HG03095 (cell line): Measurements from ENCODE around the gene NPTX2.
"Not testable (repeated sequence)": the region's sequence is repeated elsewhere in the genome, so short reads cannot be mapped to it uniquely, and the experiment has no call there.

ENCODE experiments used
- ATAC-seq: cut with Tn5 transposase; IDR thresholded peaks from one replicate; pipeline ENCODE4 v1.9.1; 2021; ENCODE audit warnings: moderate library complexity; ENCODE audit not compliant: unreplicated experiment

The NPTX2 gene, protein sequence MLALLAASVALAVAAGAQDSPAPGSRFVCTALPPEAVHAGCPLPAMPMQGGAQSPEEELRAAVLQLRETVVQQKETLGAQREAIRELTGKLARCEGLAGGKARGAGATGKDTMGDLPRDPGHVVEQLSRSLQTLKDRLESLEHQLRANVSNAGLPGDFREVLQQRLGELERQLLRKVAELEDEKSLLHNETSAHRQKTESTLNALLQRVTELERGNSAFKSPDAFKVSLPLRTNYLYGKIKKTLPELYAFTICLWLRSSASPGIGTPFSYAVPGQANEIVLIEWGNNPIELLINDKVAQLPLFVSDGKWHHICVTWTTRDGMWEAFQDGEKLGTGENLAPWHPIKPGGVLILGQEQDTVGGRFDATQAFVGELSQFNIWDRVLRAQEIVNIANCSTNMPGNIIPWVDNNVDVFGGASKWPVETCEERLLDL

DNA sequence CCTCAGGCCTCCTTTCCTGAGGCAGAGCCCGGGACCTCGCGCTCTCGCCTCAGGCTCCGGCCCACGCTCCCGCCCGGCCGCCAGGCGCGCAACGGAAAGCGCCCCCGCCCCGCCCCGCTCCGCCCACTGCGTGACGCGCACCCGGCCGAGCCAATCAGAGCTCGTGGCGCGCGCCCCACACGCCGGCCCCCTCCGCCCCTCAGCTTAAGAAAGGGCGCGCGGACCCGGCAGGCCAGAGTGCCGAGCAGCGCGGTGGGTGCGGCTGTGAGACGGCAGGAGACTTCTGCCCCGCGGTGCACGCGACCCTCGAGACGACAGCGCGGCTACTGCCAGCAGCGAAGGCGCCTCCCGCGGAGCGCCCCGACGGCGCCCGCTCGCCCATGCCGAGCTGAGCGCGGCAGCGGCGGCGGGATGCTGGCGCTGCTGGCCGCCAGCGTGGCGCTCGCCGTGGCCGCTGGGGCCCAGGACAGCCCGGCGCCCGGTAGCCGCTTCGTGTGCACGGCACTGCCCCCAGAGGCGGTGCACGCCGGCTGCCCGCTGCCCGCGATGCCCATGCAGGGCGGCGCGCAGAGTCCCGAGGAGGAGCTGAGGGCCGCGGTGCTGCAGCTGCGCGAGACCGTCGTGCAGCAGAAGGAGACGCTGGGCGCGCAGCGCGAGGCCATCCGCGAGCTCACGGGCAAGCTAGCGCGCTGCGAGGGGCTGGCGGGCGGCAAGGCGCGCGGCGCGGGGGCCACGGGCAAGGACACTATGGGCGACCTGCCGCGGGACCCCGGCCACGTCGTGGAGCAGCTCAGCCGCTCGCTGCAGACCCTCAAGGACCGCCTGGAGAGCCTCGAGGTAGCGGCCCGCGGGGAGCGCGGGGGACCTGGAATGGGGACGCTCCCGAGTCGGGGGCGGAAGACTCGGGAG is at the start of gene NPTX2:
TSS of gene NPTX2 (plus strand) at position 235 of the 909 bp plus-strand sequence. CDS start at position 412, 177 bp downstream.
- ATAC-seq: no peak

DNA sequence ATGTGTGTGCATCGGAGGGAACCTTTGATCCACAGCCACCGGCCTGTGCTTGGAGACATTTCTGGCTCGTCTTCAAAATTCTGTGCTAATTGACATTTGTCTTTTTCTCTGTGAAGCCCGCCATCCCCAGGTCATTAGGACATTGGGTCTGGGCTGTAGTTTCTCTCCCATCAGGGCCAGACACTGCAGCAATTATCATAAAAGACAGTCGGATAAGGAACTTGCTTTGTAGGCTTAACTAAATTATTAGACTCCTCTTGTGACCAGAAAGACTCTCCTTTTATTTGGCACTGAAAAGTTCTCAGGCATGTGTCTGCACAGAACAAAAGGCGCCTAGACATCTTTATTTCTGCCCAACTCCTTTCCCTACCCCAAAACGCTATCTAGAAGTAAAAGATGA is 49.1 kb upstream of the NPTX2 start:
- no peak for ATAC-seq

DNA sequence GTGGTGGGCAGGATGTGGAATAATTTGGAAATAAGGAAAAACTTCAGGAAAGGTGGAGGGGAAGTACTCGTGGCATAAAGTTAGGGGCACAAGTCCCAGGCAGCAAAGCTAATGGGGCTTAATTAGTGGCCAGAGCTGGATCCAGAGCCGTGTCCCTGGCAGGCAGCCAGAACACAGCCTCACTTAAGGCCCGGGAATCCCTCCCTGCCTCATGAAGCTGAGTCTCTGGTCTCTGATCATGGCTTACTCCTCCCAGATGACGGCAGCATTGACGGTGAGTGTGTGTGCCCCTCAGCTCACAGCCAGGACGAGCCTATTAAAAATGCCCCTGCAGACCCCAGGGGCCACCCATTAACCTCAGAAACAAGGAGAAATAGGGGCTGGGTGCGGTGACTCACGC is 48.2 kb upstream of the NPTX2 start:
- no peak for ATAC-seq

DNA sequence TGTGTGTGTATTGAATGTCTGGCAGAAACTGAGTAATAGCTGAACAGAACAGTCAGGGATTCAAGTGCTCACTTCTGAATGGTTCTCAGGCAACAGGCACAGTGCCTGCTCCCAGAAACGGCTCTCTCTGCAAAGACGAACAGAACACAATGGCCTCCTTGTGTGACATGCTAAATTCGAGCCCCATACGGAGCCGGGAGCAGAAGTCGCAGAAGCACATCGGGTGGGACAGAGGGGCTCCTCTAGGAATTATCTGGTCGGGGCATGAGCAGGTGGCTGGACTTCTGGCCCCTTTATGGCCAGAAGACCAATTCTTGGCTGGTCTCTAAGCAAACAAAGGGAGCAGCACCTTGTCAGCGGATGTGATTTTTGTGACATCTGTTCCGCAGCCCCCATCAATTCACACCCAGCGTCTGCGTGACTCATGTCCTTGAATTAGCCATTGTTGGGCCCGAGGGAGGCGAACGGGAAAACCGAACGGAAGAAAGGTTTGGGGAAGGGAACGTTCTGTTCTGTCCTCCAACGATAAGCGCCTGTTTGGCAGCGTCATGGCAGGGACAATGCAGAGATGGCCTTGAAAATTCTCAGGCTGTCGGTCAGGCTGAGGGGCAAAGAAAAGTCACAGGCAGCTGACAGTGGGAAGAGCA is 47.3 kb upstream of the NPTX2 start:
- ATAC-seq: no peak

DNA sequence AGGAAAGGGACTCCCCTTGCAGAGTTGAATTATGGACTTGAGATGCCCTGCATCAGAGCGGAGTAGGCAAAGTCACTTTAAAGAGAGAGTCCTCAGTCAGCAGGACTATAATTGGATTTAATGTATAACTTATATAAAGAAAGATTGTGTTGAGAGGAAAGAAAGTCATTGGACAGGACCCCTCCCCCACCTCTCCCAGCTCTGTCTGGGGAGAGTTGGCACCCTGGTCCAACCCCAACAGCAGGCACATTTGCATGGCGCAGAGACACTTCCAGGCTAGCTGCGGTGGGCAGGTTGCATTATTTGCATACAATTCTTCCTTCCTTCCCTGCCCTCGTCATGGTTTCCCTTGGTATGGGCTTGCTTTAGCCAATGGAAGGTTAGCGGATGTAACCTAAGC is 46.1 kb upstream of the NPTX2 start:
- no peak for ATAC-seq

DNA sequence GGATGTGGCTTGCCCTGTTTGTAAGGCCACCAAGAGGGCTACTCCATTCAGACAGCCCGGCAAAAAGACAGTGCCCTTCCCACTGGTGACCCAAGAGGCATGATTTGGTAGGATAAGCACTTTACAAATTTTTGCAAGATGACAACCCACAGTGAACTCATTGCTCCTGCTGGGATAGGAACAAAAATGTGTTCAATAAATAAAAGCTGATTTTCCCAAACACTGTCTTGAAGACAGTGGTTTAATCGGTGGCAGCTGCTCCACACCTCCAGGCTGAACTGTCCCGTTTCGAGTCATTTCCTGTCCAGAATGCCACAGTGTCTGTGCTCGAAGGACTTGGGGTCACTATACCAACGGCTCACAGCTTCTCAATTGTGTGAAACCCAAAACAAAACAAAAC is 45.1 kb upstream of the NPTX2 start:
- ATAC-seq: no peak

DNA sequence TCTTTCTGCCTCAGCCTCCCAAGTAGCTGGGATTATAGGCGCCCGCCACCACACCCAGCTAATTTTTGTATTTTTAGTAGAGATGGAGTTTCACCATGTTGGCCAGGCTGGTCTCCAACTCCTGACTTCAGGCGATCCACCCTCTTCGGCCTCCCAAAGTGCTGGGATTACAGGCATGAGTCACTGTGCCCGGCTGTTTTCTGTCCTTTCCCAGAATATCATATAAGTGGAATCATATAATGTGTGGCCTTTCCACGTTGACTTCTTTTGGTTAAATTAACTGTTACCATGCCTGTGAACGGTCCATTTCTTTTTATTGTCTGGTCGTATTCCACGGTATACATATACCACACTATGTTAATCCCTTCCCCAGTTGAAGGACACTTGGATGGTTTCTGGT is 44.4 kb upstream of the NPTX2 start:
- ATAC-seq: not testable (repeated sequence)

DNA sequence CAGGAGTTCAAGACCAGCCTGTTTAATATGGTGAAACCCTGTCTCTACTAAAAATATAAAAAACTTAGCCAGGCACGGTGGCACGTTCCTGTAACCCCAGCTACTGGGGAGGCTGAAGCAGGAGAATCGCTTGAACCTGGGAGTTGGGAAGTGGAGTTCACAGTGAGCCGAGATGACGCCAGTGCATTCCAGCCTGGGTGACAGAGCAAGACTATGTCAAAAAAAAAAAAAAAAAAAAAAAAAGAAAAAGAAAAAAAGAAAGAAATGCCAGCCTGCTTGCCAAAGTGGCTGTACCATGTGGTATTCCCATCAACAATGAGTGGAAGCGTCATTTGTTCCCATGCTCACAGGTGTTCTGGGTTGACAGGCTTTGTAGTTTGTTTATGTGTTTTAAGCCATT is 43.3 kb upstream of the NPTX2 start:
- no peak for ATAC-seq

DNA sequence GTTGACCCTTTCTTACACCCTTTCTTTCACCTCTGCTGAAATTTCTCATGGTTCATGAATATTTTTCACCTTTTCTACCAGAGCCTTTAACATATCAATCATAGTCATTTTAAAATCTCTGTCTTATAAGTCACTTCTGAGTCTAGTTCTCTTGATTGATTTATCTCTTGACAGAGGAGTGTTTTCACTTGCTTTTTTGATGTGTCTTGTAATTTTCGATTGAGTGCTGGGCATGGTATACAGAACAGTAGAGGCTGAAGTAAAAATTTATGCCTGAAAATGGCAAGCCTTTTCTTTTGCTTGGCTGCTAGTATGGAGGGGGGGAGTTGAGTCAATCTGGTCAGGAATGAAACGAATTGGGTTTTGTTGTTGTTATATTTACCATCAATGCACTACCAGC is 41.2 kb upstream of the NPTX2 start:
- ATAC-seq: no peak

DNA sequence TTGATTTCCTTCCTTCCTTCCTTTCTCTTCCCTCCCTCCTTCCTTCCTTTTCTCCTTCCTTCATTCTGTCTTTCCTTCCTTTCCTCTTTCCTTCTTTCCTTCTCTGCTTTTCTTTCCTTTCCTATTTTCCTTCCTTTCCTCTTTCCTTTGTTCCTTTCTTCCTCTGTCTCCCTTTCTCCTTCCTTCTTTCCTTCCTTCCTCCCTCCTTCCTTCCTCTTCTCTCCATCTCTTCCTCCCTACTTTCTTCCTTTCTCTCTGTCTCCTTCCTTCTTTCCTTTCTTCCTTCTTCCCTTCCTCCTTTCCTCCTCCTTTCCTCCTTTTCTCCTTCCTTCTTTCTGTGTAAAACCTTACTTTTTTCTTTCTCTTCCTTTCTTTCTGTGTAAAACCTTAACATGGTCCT is 32.3 kb upstream of the NPTX2 start:
- ATAC-seq: no peak

DNA sequence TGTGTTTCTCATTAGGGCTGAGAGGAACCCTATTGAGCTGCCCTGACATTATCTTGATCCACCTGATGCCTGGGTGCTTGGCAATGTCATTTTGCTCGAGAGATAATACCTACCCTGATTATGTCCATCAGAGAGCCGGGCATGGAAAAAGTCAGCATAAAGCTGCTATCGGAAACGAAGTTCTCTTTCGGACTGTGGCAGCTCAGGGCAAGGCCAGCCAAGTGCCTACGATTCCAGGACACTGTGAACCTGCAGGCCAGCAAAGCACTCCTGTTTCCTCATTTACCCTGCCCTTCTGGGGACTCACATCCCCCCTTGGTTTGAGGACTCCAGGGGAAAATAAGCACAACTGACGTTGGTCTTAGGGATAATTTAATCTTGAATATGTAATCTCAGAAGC is 25.2 kb upstream of the NPTX2 start:
- ATAC-seq: no peak

DNA sequence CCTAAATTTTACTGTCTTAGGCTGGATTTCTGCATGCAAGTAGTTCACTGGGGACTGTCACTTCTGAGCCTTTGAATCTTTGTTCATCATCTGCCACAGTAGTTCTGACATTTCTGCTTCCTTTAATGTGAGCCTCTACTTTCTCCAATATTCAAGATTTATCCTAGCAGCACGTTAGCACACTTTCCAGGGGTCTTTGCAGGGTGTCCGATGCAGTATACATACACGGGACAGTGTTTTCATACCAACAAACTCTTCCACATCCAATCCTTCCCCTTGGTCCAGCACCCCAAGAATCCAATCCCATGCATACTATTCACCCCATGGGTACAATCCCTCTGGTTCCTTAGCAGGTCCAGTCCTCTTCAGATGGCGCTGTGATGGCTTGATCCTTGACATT is 22.7 kb upstream of the NPTX2 start:
- no peak for ATAC-seq

DNA sequence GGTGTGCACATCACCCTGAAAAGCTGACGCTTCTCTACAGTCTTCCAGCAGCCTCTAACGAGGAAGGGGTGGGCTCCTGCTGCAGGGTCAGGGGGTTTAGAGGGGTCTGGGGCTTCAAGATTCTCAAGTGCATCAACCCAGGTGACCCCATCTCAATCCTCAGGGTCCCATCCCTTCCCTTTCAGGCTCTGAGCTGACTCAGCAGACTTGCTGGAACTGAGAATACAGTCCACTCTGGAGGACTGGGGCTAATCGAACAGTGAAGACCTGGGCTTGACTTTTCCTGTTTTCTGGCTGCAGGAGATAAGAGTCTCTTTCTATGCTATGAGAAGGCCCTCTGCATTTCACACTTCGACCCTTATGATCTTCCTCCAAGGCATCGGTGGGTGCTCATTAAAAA is 22.3 kb upstream of the NPTX2 start:
- ATAC-seq: no peak

DNA sequence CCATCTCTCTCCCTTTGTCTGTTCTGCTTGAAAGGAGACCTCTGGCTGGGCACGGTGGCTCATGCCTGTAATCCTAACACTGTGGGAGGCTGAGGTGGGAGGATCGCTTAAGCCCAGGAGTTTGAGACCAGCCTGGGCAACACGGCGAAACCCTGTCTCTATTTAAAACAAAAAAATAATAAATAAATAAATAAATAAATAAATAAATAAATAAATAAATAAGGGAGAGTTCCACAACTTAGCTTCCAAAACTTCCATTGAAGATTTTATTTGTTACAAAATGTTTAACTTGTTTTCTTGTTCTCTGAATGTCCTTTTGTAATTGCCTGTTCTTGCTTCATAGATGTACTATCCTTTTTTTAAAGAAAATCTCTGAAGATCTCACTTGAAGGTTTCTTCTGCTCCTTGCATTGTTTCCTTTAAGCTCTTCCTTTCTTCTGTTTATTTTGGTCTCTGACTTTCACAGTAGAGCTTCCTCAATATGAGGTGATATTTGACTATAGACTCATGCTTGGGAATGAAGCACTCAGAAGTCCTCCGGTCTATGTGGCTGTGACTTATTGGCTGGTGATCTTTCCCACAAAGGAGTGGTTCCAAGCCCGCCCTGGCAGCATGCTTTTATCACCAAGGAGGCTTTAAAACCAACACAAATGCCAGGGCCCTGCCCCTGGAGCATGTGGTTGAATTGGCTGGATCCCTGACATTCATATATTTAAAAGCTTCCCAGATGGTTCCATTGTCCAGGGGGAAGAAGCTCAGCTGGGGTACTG is 18.1 kb upstream of the NPTX2 start:
- no peak for ATAC-seq

DNA sequence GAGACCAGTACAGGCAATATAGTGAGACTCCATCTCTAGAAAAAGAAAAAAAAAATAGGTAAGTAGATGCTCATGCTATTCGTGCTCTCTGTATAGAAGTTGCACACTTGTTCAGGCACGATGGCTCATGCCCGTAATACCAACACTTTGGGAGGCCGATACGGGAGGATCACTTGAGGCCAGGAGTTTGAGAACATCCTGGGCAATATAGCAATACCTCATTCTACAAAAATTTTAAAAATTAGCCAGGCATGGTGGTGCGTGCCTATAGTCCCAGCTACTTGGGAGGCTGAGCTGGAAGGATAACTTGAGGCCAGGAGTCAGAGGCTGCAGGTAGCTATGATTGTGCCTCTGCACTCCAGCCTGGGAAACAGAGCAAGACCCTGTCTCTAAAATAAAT is 17.2 kb upstream of the NPTX2 start:
- ATAC-seq: no peak

DNA sequence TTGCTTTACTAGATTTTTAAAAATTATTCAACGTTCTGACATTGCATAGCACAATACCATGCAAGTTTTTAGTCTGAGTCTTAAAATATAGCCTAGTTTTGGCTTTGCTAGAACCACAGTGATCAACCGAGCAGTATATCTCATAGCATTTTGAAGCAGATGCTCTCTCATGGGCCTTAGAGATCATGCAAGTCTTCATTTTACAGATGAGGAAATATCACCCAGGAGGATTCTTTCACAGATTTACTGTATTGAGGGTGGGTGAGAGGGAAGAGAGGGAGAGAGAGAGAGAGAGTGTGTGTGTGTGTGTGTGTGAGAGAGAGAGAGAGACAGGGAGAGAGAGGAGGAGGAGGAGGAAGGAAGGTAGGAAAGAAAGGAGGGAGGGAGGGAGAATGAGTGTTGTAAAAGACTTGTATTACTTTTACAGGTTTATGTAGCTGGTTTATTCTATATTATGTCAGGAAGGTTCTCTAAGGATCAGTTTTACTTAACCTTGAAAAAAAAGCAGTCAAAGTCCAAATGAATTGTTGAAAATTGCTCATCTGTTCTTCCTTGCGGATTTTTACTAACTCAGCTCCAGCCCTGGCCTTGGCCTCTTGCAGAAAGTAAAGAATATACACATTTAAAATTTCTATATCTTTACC is 14.2 kb upstream of the NPTX2 start:
- no peak for ATAC-seq

DNA sequence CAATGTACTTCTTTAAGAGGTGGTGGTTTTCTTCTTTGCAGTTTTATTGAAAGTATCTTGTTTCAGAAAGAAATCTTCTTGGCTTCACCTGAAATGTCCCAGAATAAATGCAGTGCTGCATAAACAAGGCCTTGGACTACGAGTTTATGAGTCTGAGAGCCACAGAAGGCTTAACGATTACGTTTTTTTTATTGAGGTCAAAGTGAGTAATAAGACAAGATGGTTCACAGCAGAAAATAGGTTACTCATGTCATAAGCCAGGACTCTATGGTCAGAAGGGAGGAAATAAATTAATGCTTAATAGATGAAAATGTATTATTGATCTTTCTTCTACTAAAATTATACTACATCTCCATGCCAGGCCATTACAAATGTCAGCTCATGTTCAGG is 13.7 kb upstream of the NPTX2 start:
- ATAC-seq: no peak

DNA sequence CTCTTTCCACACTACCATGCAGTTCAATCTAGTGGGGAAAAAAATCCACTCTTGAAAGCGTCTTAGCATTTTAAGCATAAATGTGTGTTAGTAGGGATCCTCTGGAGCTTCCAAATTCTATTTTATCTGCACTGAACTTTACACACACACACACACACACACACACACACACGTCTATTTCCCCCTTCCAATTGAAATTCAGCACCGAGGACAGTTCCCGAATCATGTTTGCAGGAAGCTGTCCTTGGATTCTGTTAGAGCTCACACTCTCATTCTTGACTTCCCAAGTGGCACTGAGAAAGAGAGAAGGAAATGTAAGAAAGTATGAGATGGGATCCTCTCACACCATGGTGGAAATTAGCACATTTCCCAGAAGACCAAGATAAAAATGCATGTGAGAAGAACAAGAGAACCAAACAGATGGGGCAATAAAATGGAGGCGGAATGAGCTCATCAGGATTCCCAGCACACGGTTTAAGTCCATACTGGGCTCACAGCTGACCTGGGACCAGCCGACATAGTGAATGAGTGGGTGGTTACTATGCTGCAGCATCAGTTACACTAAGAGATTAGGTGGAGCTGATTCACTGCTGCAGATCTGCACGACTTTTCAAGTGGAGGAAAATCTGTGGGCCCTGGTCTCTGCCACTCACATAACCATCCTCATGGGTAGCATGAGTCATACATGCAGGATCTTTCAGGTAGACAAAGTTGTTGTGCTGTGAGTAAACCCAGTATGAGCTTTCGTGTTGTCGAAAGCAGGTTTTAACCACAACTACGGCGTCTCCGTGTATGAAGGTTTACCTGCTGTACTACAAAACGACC is 3.3 kb upstream of the NPTX2 start:
- no peak for ATAC-seq

DNA sequence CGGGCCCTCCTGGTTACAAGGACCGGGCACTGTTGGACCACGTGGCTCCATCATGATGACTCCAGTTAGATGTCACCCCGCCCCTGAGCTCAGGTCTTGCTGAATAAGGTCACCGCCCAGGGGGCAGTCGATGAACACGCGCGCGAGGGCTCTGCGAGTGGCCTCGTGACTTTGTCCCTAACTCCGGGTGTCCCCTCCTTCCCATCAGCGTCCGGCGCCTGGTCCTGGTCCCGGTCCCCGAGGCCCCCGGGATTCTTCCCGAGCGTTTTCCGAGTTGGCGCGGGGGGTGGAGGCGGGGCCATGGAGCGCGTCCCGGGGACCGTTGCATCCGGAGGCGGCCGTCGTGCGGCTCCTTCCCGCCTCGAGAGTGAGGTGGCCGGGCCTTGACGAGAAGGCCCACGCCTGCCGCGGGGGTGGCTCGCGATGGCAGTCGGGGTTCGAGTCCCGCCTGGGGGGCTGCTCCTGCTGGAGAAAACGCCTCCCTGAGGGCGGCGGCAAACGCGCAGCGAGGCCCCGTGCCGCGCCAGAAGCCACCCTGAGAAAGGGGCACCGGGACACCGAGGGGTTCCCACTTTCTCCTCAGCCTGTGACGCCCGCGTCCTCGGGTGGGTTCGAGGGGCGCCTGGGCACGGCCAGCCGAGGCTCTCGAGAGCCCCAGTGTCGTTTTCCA is 569 bp upstream of the NPTX2 start:
- no peak for ATAC-seq
